ENCODE results near the gene MT1B. TPM values are rescaled to one million over a fixed set of nuclear protein-coding genes. Genes with fewer than 3 reads are reported as not detected.

The MT1B gene
- total RNA-seq, 1 donor from 2014 or later: not detected

GRCh38 chr16:56701534-56701933 is 49.8 kb downstream of the MT1B start:
- ATAC-seq (peak; percentile 10), DNase-seq (no peak)
- intact Hi-C loops (cut with micrococcal nuclease): loop anchor here (10.0 kb wide), 1 partner anchor 187 kb away; no protein-coding TSS in a partner anchor

Other genes starting within 250 kb of the MT1B start
- gene AMFR, start 226.3 kb upstream of the MT1B start, total RNA-seq: 59.1 TPM
- gene NUDT21, start 200.6 kb upstream of the MT1B start, total RNA-seq: 66.3 TPM
- gene OGFOD1, start 200.3 kb upstream of the MT1B start, total RNA-seq: 27.1 TPM
- gene BBS2, start 131.9 kb upstream of the MT1B start, total RNA-seq: 45.0 TPM
- not detected for gene MT4, start 86.8 kb upstream of the MT1B start, total RNA-seq
- gene MT3, start 62.4 kb upstream of the MT1B start, total RNA-seq: 3.8 TPM
- 86.3 TPM for gene MT2A, start 43.3 kb upstream of the MT1B start, total RNA-seq
- 123 TPM for gene MT1E, start 26.1 kb upstream of the MT1B start, total RNA-seq
- 6.8 TPM for gene MT1M, start 19.2 kb upstream of the MT1B start, total RNA-seq
- gene MT1A, start 13.2 kb upstream of the MT1B start, total RNA-seq: 2.3 TPM
- gene MT1F, start 6.1 kb downstream of the MT1B start, total RNA-seq: 3.0 TPM
- gene MT1G, start 16.2 kb downstream of the MT1B start, total RNA-seq: not detected
- not detected for gene MT1H, start 17.9 kb downstream of the MT1B start, total RNA-seq
- gene MT1X, start 30.6 kb downstream of the MT1B start, total RNA-seq: 85.9 TPM
- 26.2 TPM for gene NUP93, start 78.2 kb downstream of the MT1B start, total RNA-seq
- not detected for gene SLC12A3, start 213.3 kb downstream of the MT1B start, total RNA-seq